GM21737 (cell line): ENCODE results near the gene FARP1.

Experiments
- ATAC-seq: cut with Tn5 transposase; IDR thresholded peaks from one replicate; pipeline ENCODE4 v1.9.1; 2021; ENCODE audit warnings: mild to moderate bottlenecking, moderate library complexity; ENCODE audit not compliant: unreplicated experiment

FARP1 gene

GRCh38 chr13:98451676-98452470, 309.0 kb downstream of the FARP1 start:
- ATAC-seq, result no peak

GRCh38 chr13:98452851-98453843, 310.3 kb downstream of the FARP1 start:
- ATAC-seq, result no peak

GRCh38 chr13:98454389-98454881, 311.5 kb downstream of the FARP1 start:
- ATAC-seq, result no peak

GRCh38 chr13:98456413-98456845, 313.5 kb downstream of the FARP1 start:
- no peak for ATAC-seq

- ATAC-seq, result no peak
Measured at GRCh38 chr13:98457053-98457452, 314.2 kb downstream of the FARP1 start.

- no peak for ATAC-seq
Measured at GRCh38 chr13:98458431-98458830, 315.5 kb downstream of the FARP1 start.

GRCh38 chr13:98459171-98459681, 316.3 kb downstream of the FARP1 start:
- no peak for ATAC-seq

GRCh38 chr13:98459721-98460370, 317.0 kb downstream of the FARP1 start:
- no peak for ATAC-seq

GRCh38 chr13:98460516-98460915, 317.6 kb downstream of the FARP1 start:
- ATAC-seq, result no peak

- no peak for ATAC-seq
Measured at GRCh38 chr13:98461486-98462240, 318.8 kb downstream of the FARP1 start.

GRCh38 chr13:98462241-98462882, 319.5 kb downstream of the FARP1 start:
- no peak for ATAC-seq

- no peak for ATAC-seq
Measured at GRCh38 chr13:98462946-98463345, 320.1 kb downstream of the FARP1 start.

GRCh38 chr13:98466634-98467236, 323.8 kb downstream of the FARP1 start:
- ATAC-seq, result no peak

- ATAC-seq, result no peak
Measured at GRCh38 chr13:98467263-98467985, 324.5 kb downstream of the FARP1 start.

- no peak for ATAC-seq
Measured at GRCh38 chr13:98468361-98468760, 325.5 kb downstream of the FARP1 start.

GRCh38 chr13:98468929-98469328, 326.0 kb downstream of the FARP1 start:
- no peak for ATAC-seq

GRCh38 chr13:98470920-98471319, 328.0 kb downstream of the FARP1 start:
- ATAC-seq, result no peak

- no peak for ATAC-seq
Measured at GRCh38 chr13:98471934-98472333, 329.0 kb downstream of the FARP1 start.
